Mesenchymal stem cell (in vitro differentiated cells and primary cell): ENCODE measurements around the gene SH2B3.
A peak's percentile ranks its signal among the peaks of the same experiment; 100 is the strongest.

Experiments used
- DNase-seq: peaks from one replicate; pipeline ENCODE4 v3.0.0-alpha.2; 2013
- H2AFZ ChIP-seq: one replicate; pipeline ENCODE4 v1.6.1; 2013; ENCODE audit warnings: low read depth, mild to moderate bottlenecking, control low read depth, inconsistent platforms, low read length, moderate library complexity
- H2AK5ac ChIP-seq: 2 replicates; pipeline ENCODE4 v1.6.1; 2013; ENCODE audit warnings: low read length, moderate library complexity, mild to moderate bottlenecking, inconsistent platforms; ENCODE audit not compliant: severe bottlenecking
- H2BK120ac ChIP-seq: one replicate; pipeline ENCODE4 v1.6.1; 2013; ENCODE audit warnings: low read depth, mild to moderate bottlenecking, inconsistent platforms, low read length, moderate library complexity
- H2BK12ac ChIP-seq, 2 experiments: one replicate each; pipeline ENCODE4 v1.6.1; 2013; ENCODE audit warnings: inconsistent platforms in 2 of 2, low read length in 2 of 2, mild to moderate bottlenecking in 2 of 2, moderate library complexity in 2 of 2, control low read depth in 1 of 2
- H2BK15ac ChIP-seq: one replicate; pipeline ENCODE4 v1.6.1; 2013; ENCODE audit warnings: mild to moderate bottlenecking, low read depth, inconsistent platforms; ENCODE audit not compliant: poor library complexity, severe bottlenecking
- H2BK5ac ChIP-seq: 2 replicates; pipeline ENCODE4 v1.6.1; 2013; ENCODE audit warnings: low read depth, mild to moderate bottlenecking, low read length, control low read depth, inconsistent platforms; ENCODE audit not compliant: poor library complexity, severe bottlenecking
- H3K14ac ChIP-seq, 2 experiments: one replicate each; pipeline ENCODE4 v1.6.1; 2013; ENCODE audit warnings: inconsistent platforms in 2 of 2, low read length in 2 of 2, control low read depth in 1 of 2, mild to moderate bottlenecking in 1 of 2, moderate library complexity in 1 of 2
- H3K18ac ChIP-seq, 2 experiments: one replicate each; pipeline ENCODE4 v1.6.1; 2013; ENCODE audit warnings: inconsistent platforms in 2 of 2, low read length in 2 of 2, control low read depth in 1 of 2, low read depth in 1 of 2, mild to moderate bottlenecking in 1 of 2
- H3K23ac ChIP-seq, 2 experiments: one replicate each; pipeline ENCODE4 v1.6.1; 2013; ENCODE audit warnings: inconsistent platforms in 2 of 2, low read length in 2 of 2, mild to moderate bottlenecking in 2 of 2, moderate library complexity in 2 of 2, control low read depth in 1 of 2
- H3K27ac ChIP-seq: 2 replicates; pipeline ENCODE4 v1.5.1; 2013; ENCODE audit warnings: mild to moderate bottlenecking, moderate library complexity, low read length, control low read depth, inconsistent platforms; ENCODE audit not compliant: poor library complexity, severe bottlenecking
- H3K27me3 ChIP-seq, 2 experiments: 2 replicates each; pipeline versions ENCODE4 v1.6.1 to v1.7.0; 2013; ENCODE audit warnings: low read length in 2 of 2, mild to moderate bottlenecking in 2 of 2, moderate library complexity in 2 of 2, control low read depth in 1 of 2, inconsistent platforms in 1 of 2; ENCODE audit not compliant: control insufficient read depth in 1 of 2, insufficient read depth in 1 of 2
- H3K36me3 ChIP-seq, 2 experiments: 2 replicates each; pipeline versions ENCODE4 v1.6.1 to v1.7.0; 2013; ENCODE audit warnings: low read length in 2 of 2, control low read depth in 1 of 2, inconsistent platforms in 1 of 2, low read depth in 1 of 2, mild to moderate bottlenecking in 1 of 2; ENCODE audit not compliant: insufficient read depth in 2 of 2, control insufficient read depth in 1 of 2
- H3K4ac ChIP-seq, 2 experiments: one replicate each; pipeline ENCODE4 v1.6.1; 2013; ENCODE audit warnings: inconsistent platforms in 2 of 2, low read length in 2 of 2, mild to moderate bottlenecking in 2 of 2, moderate library complexity in 2 of 2, control low read depth in 1 of 2, low read depth in 1 of 2
- H3K4me1 ChIP-seq: 2 replicates; pipeline ENCODE4 v1.6.1; 2013; ENCODE audit warnings: low read depth, low read length, control low read depth; ENCODE audit not compliant: control insufficient read depth, insufficient read depth
- H3K4me2 ChIP-seq: 2 replicates; pipeline ENCODE4 v1.6.1; 2013; ENCODE audit warnings: low read length, mild to moderate bottlenecking, inconsistent platforms; ENCODE audit not compliant: poor library complexity, severe bottlenecking
- H3K4me3 ChIP-seq, 2 experiments: 2 replicates each; pipeline versions ENCODE4 v1.5.1 to v1.7.0; 2013; ENCODE audit warnings: low read length in 2 of 2, mild to moderate bottlenecking in 2 of 2, control low read depth in 1 of 2, low read depth in 1 of 2; ENCODE audit not compliant: insufficient read depth in 1 of 2
- H3K79me1 ChIP-seq: replicated peaks from 2 replicates; pipeline ENCODE4 v1.6.1; 2013; ENCODE audit warnings: mild to moderate bottlenecking, control low read depth, low read length, inconsistent platforms; ENCODE audit not compliant: poor library complexity, severe bottlenecking
- H3K9ac ChIP-seq: 2 replicates; pipeline ENCODE4 v1.7.0; 2013; ENCODE audit warnings: mild to moderate bottlenecking, low read length, moderate library complexity
- H3K9me3 ChIP-seq: 2 replicates; pipeline ENCODE4 v1.7.0; 2013; ENCODE audit warnings: mild to moderate bottlenecking, low read length; ENCODE audit not compliant: control insufficient read depth
- H4K8ac ChIP-seq: one replicate; pipeline ENCODE4 v1.6.1; 2013; ENCODE audit warnings: inconsistent platforms, mild to moderate bottlenecking, low read length, moderate library complexity
- H4K91ac ChIP-seq: one replicate; pipeline ENCODE4 v1.6.1; 2013; ENCODE audit warnings: mild to moderate bottlenecking, low read length, inconsistent platforms
- WGBS: methylation state at CpG from one replicate; pipeline ENCODE4 v1.1.7; 2013; ENCODE audit warnings: mixed read lengths; 5-methylcytosine and 5-hydroxymethylcytosine counted together

Gene SH2B3

DNA sequence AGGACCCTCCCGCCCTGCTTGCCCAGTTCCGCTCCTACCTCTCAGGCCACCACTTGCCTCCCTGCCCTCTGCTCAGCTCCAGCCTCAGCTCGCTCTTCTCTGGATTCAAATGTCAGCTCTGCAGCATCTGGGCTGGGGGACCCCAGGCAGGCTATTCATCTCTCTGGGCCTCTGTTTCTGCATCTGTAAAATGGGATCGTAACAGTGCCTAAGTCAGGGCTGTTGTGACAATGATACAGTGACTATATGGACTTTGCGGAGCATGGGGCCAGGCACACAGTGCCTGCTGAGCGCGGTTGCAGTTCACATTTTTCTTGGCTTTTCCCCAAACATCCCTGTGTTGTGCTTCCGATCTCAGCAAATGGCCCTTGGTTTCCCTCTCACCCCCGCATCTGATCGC is 39.6 kb upstream of the SH2B3 start:
- Histone ChIP-seq H3K4me2 (no peak overlapping the region), H3K27ac (no peak overlapping the region), H3K14ac (no peak overlapping the region), H4K91ac (no peak overlapping the region), H3K9ac (no peak overlapping the region), H3K4ac (no peak overlapping the region), H2BK5ac (no peak overlapping the region), H3K79me1 (peaks cover 32% of the 10 kb centered on the region), H3K36me3 (peaks cover 24 to 44% of the 10 kb centered on the region in 2 experiments), H3K23ac (no peak overlapping the region), H2AK5ac (no peak overlapping the region), H2BK15ac (no peak overlapping the region), H3K18ac (no peak overlapping the region), H2BK120ac (no peak overlapping the region), H3K9me3 (no peaks in the 10 kb centered on the region), H3K4me1 (peaks cover 43% of the 10 kb centered on the region), H2BK12ac (no peak overlapping the region), H3K27me3 (no peaks in the 10 kb centered on the region), H3K4me3 (no peak overlapping the region), H2AFZ (no peak overlapping the region), H4K8ac (no peak overlapping the region)
- 98% methylated on average over 10 of the region's 10 CpGs for WGBS
- DNase-seq: no peak

DNA sequence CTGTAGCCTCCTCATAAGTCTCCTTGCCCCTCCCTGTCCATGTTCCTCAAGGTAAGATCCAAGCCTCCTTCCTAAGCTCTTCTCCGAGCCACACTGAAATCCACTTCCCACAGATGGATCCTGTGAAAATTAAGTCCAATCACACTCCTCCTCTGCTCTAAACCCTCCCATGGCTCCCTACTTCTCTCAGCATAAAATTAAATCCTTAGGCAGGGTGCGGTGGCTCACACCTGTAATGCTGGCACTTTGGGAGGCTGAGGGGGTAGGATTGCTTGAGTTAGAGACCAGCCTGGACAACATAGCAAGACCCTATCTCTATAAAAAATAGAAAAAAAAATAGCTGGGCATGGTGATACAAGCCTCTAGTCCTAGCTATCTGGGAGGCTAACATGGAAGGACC is 39.1 kb upstream of the SH2B3 start:
- H2AFZ ChIP-seq: no peak overlapping the region
- 76% methylated on average over 1 of the region's 2 CpGs for WGBS

DNA sequence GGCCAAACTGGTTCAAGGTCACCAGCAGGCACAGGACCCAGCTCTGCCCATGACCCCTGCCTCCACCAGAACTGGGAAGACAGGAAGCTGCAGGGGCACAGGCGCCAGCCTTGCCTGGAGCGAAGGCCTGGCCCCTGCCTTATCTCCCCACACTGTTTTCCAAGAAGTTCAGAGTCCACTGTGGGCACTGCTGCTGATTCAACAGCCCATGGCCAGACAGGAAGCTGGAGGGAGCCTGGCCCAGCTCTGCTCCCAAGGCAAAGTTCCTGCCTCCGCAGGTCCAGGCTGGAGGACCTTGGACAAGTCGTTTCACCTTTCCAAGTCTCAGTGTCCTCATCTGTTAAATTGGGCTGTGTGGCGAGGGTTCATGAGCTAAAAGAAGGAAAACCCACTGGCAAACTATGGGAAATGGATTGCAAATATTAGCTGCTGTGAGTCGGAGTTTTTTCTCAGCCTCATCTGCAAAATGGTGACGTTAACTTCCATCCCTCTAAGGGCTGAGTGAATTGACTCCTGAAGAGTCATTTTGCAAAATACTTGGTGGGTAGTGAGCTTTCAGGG is 38.0 kb upstream of the SH2B3 start:
- Histone ChIP-seq H3K4ac (no peak overlapping the region), H4K91ac (no peak overlapping the region), H3K4me3 (peak overlapping the region in 1 of 2 experiments; percentile 94), H4K8ac (peak overlapping the region; percentile 62), H3K36me3 (peaks cover 18 to 27% of the 10 kb centered on the region in 2 experiments), H3K18ac (no peak overlapping the region), H2BK15ac (no peak overlapping the region), H3K9me3 (no peaks in the 10 kb centered on the region), H2BK12ac (no peak overlapping the region), H3K4me2 (peak overlapping the region; percentile 89), H3K79me1 (peaks cover 29% of the 10 kb centered on the region), H2BK120ac (no peak overlapping the region), H2BK5ac (no peak overlapping the region), H2AK5ac (peak overlapping the region; percentile 10), H3K23ac (no peak overlapping the region), H3K4me1 (peaks cover 27% of the 10 kb centered on the region), H3K9ac (peak overlapping the region; percentile 89), H3K14ac (no peak overlapping the region), H3K27ac (no peak overlapping the region), H3K27me3 (no peaks in the 10 kb centered on the region), H2AFZ (no peak overlapping the region)
- peak; percentile 34 for DNase-seq
- 78% methylated on average over 7 of the region's 7 CpGs for WGBS

More for the DNA sequence above, 39.1 kb upstream of the SH2B3 start:
- H4K8ac ChIP-seq: no peak overlapping the region
- no peak overlapping the region for H3K27ac ChIP-seq
- no peak overlapping the region for H3K4me3 ChIP-seq
- peaks cover 24 to 39% of the 10 kb centered on the region in 2 experiments for H3K36me3 ChIP-seq
- no peak overlapping the region for H3K23ac ChIP-seq
- H2AK5ac ChIP-seq: no peak overlapping the region
- H2BK5ac ChIP-seq: no peak overlapping the region
- no peak for DNase-seq
- H3K14ac ChIP-seq: no peak overlapping the region
- H2BK15ac ChIP-seq: no peak overlapping the region
- H3K4ac ChIP-seq: no peak overlapping the region
- H3K79me1 ChIP-seq: peaks cover 32% of the 10 kb centered on the region
- H2BK120ac ChIP-seq: no peak overlapping the region
- H3K27me3 ChIP-seq: no peaks in the 10 kb centered on the region
- H3K18ac ChIP-seq: no peak overlapping the region
- H4K91ac ChIP-seq: no peak overlapping the region
- no peak overlapping the region for H3K9ac ChIP-seq
- no peak overlapping the region for H2BK12ac ChIP-seq
- no peak overlapping the region for H3K4me2 ChIP-seq
- H3K9me3 ChIP-seq: no peaks in the 10 kb centered on the region
- peaks cover 38% of the 10 kb centered on the region for H3K4me1 ChIP-seq

DNA sequence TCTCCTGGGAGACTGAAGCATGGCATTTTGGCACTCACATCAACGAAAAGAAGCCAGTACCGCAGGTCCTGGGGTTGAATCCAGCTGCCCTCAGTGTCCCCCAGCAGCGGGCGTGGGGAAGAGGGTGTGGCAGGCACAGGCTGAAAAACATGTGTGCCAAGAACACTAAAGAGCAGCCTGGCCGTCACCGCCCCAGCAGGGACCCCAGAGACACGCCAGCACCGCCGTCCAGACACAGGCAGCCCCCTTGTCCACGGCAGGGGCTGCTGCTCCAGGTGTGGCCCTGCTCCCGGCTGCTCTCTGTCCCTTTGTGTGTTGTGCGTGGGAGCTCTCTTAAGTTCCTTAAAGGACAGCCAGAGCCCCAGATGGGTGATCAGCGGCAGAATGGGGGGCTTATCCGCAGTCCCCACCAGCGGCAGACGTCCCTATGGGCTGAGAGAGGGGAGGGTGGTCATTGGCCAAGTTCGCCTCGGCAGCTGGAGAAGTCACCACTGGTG is 37.4 kb upstream of the SH2B3 start:
- no peaks in the 10 kb centered on the region for H3K9me3 ChIP-seq
- no peaks in the 10 kb centered on the region for H3K27me3 ChIP-seq
- H3K79me1 ChIP-seq: peaks cover 24% of the 10 kb centered on the region
- peak overlapping the region; percentile 23 to 97 for H3K18ac ChIP-seq
- H2AFZ ChIP-seq: peak overlapping the region; percentile 87
- H3K4ac ChIP-seq: peak overlapping the region in 1 of 2 experiments; percentile 51
- H3K9ac ChIP-seq: peak overlapping the region; percentile 89
- H3K27ac ChIP-seq: no peak overlapping the region
- whole genome bisulfite sequencing: 3% methylated on average over 18 of the region's 18 CpGs
- peak overlapping the region in 1 of 2 experiments; percentile 59 for H2BK12ac ChIP-seq
- peak overlapping the region; percentile 94 to 99 for H3K4me3 ChIP-seq
- peak overlapping the region; percentile 42 for H2BK120ac ChIP-seq
- no peak overlapping the region for H2BK5ac ChIP-seq
- peaks cover 16 to 21% of the 10 kb centered on the region in 2 experiments for H3K36me3 ChIP-seq
- no peak overlapping the region for H3K23ac ChIP-seq
- H3K4me1 ChIP-seq: peaks cover 22% of the 10 kb centered on the region
- H4K91ac ChIP-seq: peak overlapping the region; percentile 74
- H4K8ac ChIP-seq: peak overlapping the region; percentile 73
- H2AK5ac ChIP-seq: no peak overlapping the region
- H3K14ac ChIP-seq: peak overlapping the region in 1 of 2 experiments; percentile 96
- peak; percentile 24 for DNase-seq
- no peak overlapping the region for H2BK15ac ChIP-seq
- H3K4me2 ChIP-seq: peak overlapping the region; percentile 89
